Measurements from ENCODE around the gene FAM53B.

GRCh38 chr10:124742413-124743190 lies 1.6 kb downstream of the FAM53B start:
- TF ChIP-seq CTCF (conservative IDR thresholded peaks at IDR 0.05; ENCODE audit: low read length) (peak; percentile 60), EZH2phosphoT487 (IDR thresholded peaks at IDR 0.05; ENCODE audit: borderline replicate concordance, low read depth, low read length) (no peak)
